IMR-90 (cell line): ENCODE measurements around the gene SRPRB. TPM values are rescaled to one million over a fixed set of nuclear protein-coding genes. Genes with fewer than 3 reads are reported as not detected.

Source experiments
- ATAC-seq: fragments of 200-7000 bp; cut with Tn5 transposase; 2 replicates; pipeline ENCODE4 v1.9.1; 2020; ENCODE audit warnings: low read depth, mild to moderate bottlenecking, moderate library complexity
- BruUV-seq: library from RNA; stranded (reverse); fragments of 400-500 nt; replicated peaks from 2 replicates; lab custom pipeline; 2021; lab: Mats Ljungman, UMichigan
- CTCF ChIA-PET: fragments of 300-600 bp; formaldehyde crosslinking; extraction: SDS; loops from one replicate; lab custom pipeline; 2021; ENCODE audit warnings: antibody characterized with exemption; lab: Yijun Ruan, JAX
- POLR2A ChIA-PET: fragments of 300-600 bp; sonication (Branson Sonifier 250); formaldehyde crosslinking; loops from one replicate; lab custom pipeline; 2022; ENCODE audit warnings: antibody characterized with exemption; ENCODE audit not compliant: unreplicated experiment; lab: Charles Lee
- DNase-seq: peaks from one replicate; pipeline ENCODE4 v3.0.0; 2013
- H2AFZ ChIP-seq: replicated peaks from 2 replicates; pipeline ENCODE3; 2013; ENCODE audit warnings: low read length, mild to moderate bottlenecking; ENCODE audit not compliant: poor library complexity
- H2AK5ac ChIP-seq: 2 replicates; pipeline ENCODE4 v1.6.1; 2013; ENCODE audit warnings: low read depth, low read length, inconsistent platforms
- H2AK9ac ChIP-seq: replicated peaks from 2 replicates; pipeline ENCODE3; 2013; ENCODE audit warnings: mild to moderate bottlenecking, low read depth, low read length, moderate library complexity; ENCODE audit not compliant: poor library complexity
- H2BK120ac ChIP-seq: 2 replicates; pipeline ENCODE4 v1.6.1; 2013; ENCODE audit warnings: low read depth, low read length, inconsistent platforms
- H2BK15ac ChIP-seq: 3 replicates; pipeline ENCODE4 v1.6.1; 2013; ENCODE audit warnings: low read depth, low read length, inconsistent platforms
- H2BK20ac ChIP-seq: 2 replicates; pipeline ENCODE4 v1.6.1; 2013; ENCODE audit warnings: low read depth, mild to moderate bottlenecking, inconsistent platforms, low read length, moderate library complexity
- H2BK5ac ChIP-seq: 2 replicates; pipeline ENCODE4 v1.6.1; 2013; ENCODE audit warnings: mild to moderate bottlenecking, low read depth, low read length, inconsistent platforms; ENCODE audit not compliant: poor library complexity, severe bottlenecking
- H3K14ac ChIP-seq: replicated peaks from 2 replicates; pipeline ENCODE4 v1.6.1; 2013; ENCODE audit warnings: low read depth, low read length, inconsistent platforms
- H3K18ac ChIP-seq: 2 replicates; pipeline ENCODE4 v1.6.1; 2013; ENCODE audit warnings: low read depth, low read length, control low read depth
- H3K23ac ChIP-seq: 2 replicates; pipeline ENCODE4 v1.6.1; 2013; ENCODE audit warnings: low read depth, low read length, inconsistent platforms
- H3K27ac ChIP-seq: 2 replicates; pipeline ENCODE4 v1.5.1; 2013; ENCODE audit warnings: mild to moderate bottlenecking, control low read depth, low read length; ENCODE audit not compliant: insufficient read depth
- H3K27me3 ChIP-seq: 2 replicates; pipeline ENCODE4 v1.6.1; 2013; ENCODE audit warnings: low read length; ENCODE audit not compliant: control insufficient read depth, insufficient read depth
- H3K36me3 ChIP-seq: 2 replicates; pipeline ENCODE4 v1.6.1; 2013; ENCODE audit warnings: low read length, mixed read lengths; ENCODE audit not compliant: control insufficient read depth, insufficient read depth
- H3K4ac ChIP-seq: 2 replicates; pipeline ENCODE4 v1.6.1; 2013; ENCODE audit warnings: low read depth, low read length, inconsistent platforms
- H3K4me1 ChIP-seq: 2 replicates; pipeline ENCODE4 v1.6.1; 2013; ENCODE audit warnings: low read length, mixed read lengths; ENCODE audit not compliant: control insufficient read depth, insufficient read depth
- H3K4me2 ChIP-seq: 2 replicates; pipeline ENCODE4 v1.6.1; 2013; ENCODE audit warnings: low read depth, mild to moderate bottlenecking, control low read depth, low read length, moderate library complexity
- H3K4me3 ChIP-seq: 2 replicates; pipeline ENCODE4 v1.5.1; 2013; ENCODE audit warnings: low read depth, mild to moderate bottlenecking, control low read depth, low read length, moderate library complexity; ENCODE audit not compliant: insufficient read depth
- H3K56ac ChIP-seq: 2 replicates; pipeline ENCODE4 v1.6.1; 2013; ENCODE audit warnings: low read length, inconsistent platforms; ENCODE audit not compliant: insufficient read depth; ENCODE audit errors: extremely low read depth
- H3K79me1 ChIP-seq, 2 experiments: 2 replicates each; pipeline ENCODE4 v1.6.1; 2013; ENCODE audit warnings: low read length in 2 of 2, inconsistent platforms in 1 of 2, low read depth in 1 of 2
- H3K9ac ChIP-seq: 2 replicates; pipeline ENCODE4 v1.6.1; 2013; ENCODE audit warnings: low read depth, low read length, control low read depth
- H3K9me1 ChIP-seq: 2 replicates; pipeline ENCODE4 v1.6.1; 2013; ENCODE audit warnings: low read length, inconsistent platforms; ENCODE audit not compliant: insufficient read depth
- H3K9me3 ChIP-seq: 2 replicates; pipeline ENCODE4 v1.6.1; 2013; ENCODE audit warnings: low read length; ENCODE audit not compliant: control insufficient read depth, insufficient read depth
- H4K20me1 ChIP-seq: 2 replicates; pipeline ENCODE4 v1.6.1; 2013; ENCODE audit warnings: low read length, inconsistent platforms; ENCODE audit not compliant: insufficient read depth
- H4K5ac ChIP-seq: 2 replicates; pipeline ENCODE4 v1.6.1; 2013; ENCODE audit warnings: mild to moderate bottlenecking, low read depth, low read length, control low read depth
- H4K8ac ChIP-seq, 2 experiments: 2 replicates each; pipeline ENCODE4 v1.6.1; 2013; ENCODE audit warnings: low read depth in 2 of 2, low read length in 2 of 2, control low read depth in 1 of 2, inconsistent platforms in 1 of 2
- H4K91ac ChIP-seq: 2 replicates; pipeline ENCODE4 v1.6.1; 2013; ENCODE audit warnings: low read depth, low read length, inconsistent platforms; ENCODE audit not compliant: insufficient read depth
- BHLHE40 ChIP-seq: fragments of 150-350 bp; IDR thresholded peaks from 2 replicates; pipeline ENCODE4 v1.6.1; 2016; ENCODE audit warnings: mild to moderate bottlenecking, low read depth, low read length
- CEBPB ChIP-seq: IDR thresholded peaks from 2 replicates; pipeline ENCODE4 v1.6.1; 2012; ENCODE audit warnings: low read depth, low read length, improper control_type of control experiment
- CHD1 ChIP-seq: IDR thresholded peaks from 2 replicates; pipeline ENCODE4 v1.6.1; 2012; ENCODE audit warnings: low read depth, low read length, improper control_type of control experiment
- FOS ChIP-seq: fragments of 150-350 bp; IDR thresholded peaks from 2 replicates; pipeline ENCODE4 v1.6.1; 2016; ENCODE audit warnings: low read depth, low read length
- MAFK ChIP-seq: IDR thresholded peaks from 2 replicates; pipeline ENCODE4 v1.6.1; 2012; ENCODE audit warnings: low read depth, low read length, improper control_type of control experiment
- MAZ ChIP-seq: IDR thresholded peaks from 2 replicates; pipeline ENCODE4 v1.6.1; 2012; ENCODE audit warnings: low read depth, mild to moderate bottlenecking, low read length, improper control_type of control experiment, moderate library complexity, borderline replicate concordance
- MXI1 ChIP-seq: IDR thresholded peaks from 2 replicates; pipeline ENCODE4 v1.6.1; 2012; ENCODE audit warnings: low read depth, mild to moderate bottlenecking, low read length, moderate library complexity, borderline replicate concordance
- NFE2L2 ChIP-seq: fragments of 150-350 bp; IDR thresholded peaks from 2 replicates; pipeline ENCODE4 v1.6.1; 2016; ENCODE audit warnings: low read depth, mild to moderate bottlenecking, low read length
- POLR2A ChIP-seq: IDR thresholded peaks from 2 replicates; pipeline ENCODE4 v1.6.1; 2012; ENCODE audit warnings: mild to moderate bottlenecking, low read depth, low read length
- RAD21 ChIP-seq: IDR thresholded peaks from 2 replicates; pipeline ENCODE4 v1.6.1; 2012; ENCODE audit warnings: low read length, improper control_type of control experiment
- RCOR1 ChIP-seq: IDR thresholded peaks from 2 replicates; pipeline ENCODE4 v1.6.1; 2012; ENCODE audit warnings: mild to moderate bottlenecking, low read length, improper control_type of control experiment; ENCODE audit not compliant: insufficient replicate concordance
- RFX5 ChIP-seq: IDR thresholded peaks from 2 replicates; pipeline ENCODE4 v1.8.0; 2012; ENCODE audit warnings: low read depth, mild to moderate bottlenecking, low read length, moderate library complexity
- SMC3 ChIP-seq: fragments of 150-350 bp; IDR thresholded peaks from 2 replicates; pipeline ENCODE4 v1.6.1; 2016; ENCODE audit warnings: low read depth, mild to moderate bottlenecking, antibody characterized with exemption, low read length, moderate library complexity
- WGBS, 2 experiments: methylation state at CpG; one replicate each; pipeline versions ENCODE4 v1.1.5 to v1.1.7; 2013; ENCODE audit warnings: missing lambda C conversion rate in 2 of 2; ENCODE audit not compliant: insufficient read length in 1 of 2; ENCODE audit errors: extremely low coverage in 2 of 2; 5-methylcytosine and 5-hydroxymethylcytosine counted together
- dilution Hi-C: fragments of 300-500 bp; cut with HindIII; formaldehyde crosslinking; loops from one replicate; pipeline ENCODE4 v1.14.3; 2018; ENCODE audit warnings: low sequenced_read_pairs; ENCODE audit not compliant: unreplicated experiment
- in situ Hi-C: fragments of 300-500 bp; cut with MboI; formaldehyde crosslinking; loops from 3 replicates; pipeline ENCODE4 v1.14.3; 2019; ENCODE audit warnings: low sequenced_read_pairs, inconsistent platforms, mixed read lengths
- intact Hi-C: fragments of 100-400 bp; cut with micrococcal nuclease; formaldehyde crosslinking; loops from 2 replicates; pipeline ENCODE4 v1.10.0; 2022
- polyA plus RNA-seq, 3 experiments: library from polyadenylated mRNA; depleted of rRNA; stranded (reverse); fragments of >200 nt; gene quantifications; 2 replicates each; pipeline ENCODE4 v1.2.3, GENCODE V29; 2012; ENCODE audit warnings: low replicate concordance in 1 of 3
- total RNA-seq: library from RNA; depleted of rRNA; stranded (reverse); fragments of >200 nt; gene quantifications from 2 replicates; pipeline ENCODE4 v1.2.3, GENCODE V29; 2012
- TF ChIP-seq, protein P1 (sequence below): conservative IDR thresholded peaks from 2 replicates; pipeline ENCODE4 v1.5.1; 2012; ENCODE audit warnings: mild to moderate bottlenecking, low read depth, low read length, improper control_type of control experiment
- TF ChIP-seq, protein P2 (sequence below): fragments of 150-350 bp; IDR thresholded peaks from 2 replicates; pipeline ENCODE4 v1.6.1; 2017; ENCODE audit warnings: mild to moderate bottlenecking, antibody characterized with exemption, low read length, low read depth
- TF ChIP-seq, protein P3 (sequence below): fragments of 150-350 bp; IDR thresholded peaks from 2 replicates; pipeline ENCODE4 v1.6.1; 2016; ENCODE audit warnings: low read depth, mild to moderate bottlenecking, low read length, moderate library complexity, borderline replicate concordance

The SRPRB gene
- total and polyA plus RNA-seq, 2 of the 4 experiments (the other 2 are of a cell fraction): 28.8 to 131 TPM

DNA sequence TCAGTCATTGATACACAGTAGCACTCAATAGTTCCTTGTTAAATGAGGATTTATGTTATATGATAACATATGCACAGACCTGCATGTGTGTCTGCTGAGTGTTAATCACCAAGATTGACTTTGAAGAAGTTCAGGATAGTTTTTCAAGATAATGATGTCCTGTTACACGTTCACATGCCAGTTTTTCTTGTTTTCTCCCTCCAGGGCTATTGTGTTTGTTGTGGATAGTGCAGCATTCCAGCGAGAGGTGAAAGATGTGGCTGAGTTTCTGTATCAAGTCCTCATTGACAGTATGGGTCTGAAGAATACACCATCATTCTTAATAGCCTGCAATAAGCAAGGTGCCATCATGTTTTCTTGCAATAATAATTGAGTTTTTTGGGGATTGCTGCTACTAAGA, 9.8 kb downstream of the SRPRB start:
- Histone ChIP-seq H3K9me1 (no peaks in the 10 kb centered on the region; the same call in 1 of the 2 replicates), H2BK5ac (no peak overlapping the region), H2AFZ (no peak overlapping the region), H3K27ac (no peak overlapping the region), H4K91ac (no peak overlapping the region), H3K4me1 (no peaks in the 10 kb centered on the region), H3K9me3 (no peaks in the 10 kb centered on the region), H3K4me3 (no peak overlapping the region), H2BK15ac (no peak overlapping the region), H3K18ac (no peak overlapping the region), H4K5ac (no peak overlapping the region), H4K20me1 (peaks cover 2% of the 10 kb centered on the region; the same call in 1 of the 2 replicates), H3K9ac (no peak overlapping the region), H4K8ac (no peak overlapping the region), H3K56ac (no peak overlapping the region), H3K23ac (no peak overlapping the region), H2AK5ac (no peak overlapping the region), H2BK20ac (no peak overlapping the region), H2AK9ac (no peak overlapping the region), H3K14ac (no peak overlapping the region), H2BK120ac (no peak overlapping the region), H3K4me2 (no peak overlapping the region), H3K79me1 (peaks cover 6 to 10% of the 10 kb centered on the region in 2 experiments; a peak in 3 of 4 replicates), H3K36me3 (peaks cover 26% of the 10 kb centered on the region), H3K27me3 (no peaks in the 10 kb centered on the region), H3K4ac (no peak overlapping the region)
- WGBS, 2 experiments: no CpG with 5 or more reads among the region's 2 CpGs
- TF ChIP-seq CEBPB (no peak), CHD1 (no peak), SMC3 (no peak), NFE2L2 (no peak), FOS (no peak), RCOR1 (no peak), RAD21 (no peak), MXI1 (no peak), RFX5 (no peak), MAZ (no peak), POLR2A (no peak), MAFK (no peak), BHLHE40 (no peak)
- TF ChIP-seq, protein P1, sequence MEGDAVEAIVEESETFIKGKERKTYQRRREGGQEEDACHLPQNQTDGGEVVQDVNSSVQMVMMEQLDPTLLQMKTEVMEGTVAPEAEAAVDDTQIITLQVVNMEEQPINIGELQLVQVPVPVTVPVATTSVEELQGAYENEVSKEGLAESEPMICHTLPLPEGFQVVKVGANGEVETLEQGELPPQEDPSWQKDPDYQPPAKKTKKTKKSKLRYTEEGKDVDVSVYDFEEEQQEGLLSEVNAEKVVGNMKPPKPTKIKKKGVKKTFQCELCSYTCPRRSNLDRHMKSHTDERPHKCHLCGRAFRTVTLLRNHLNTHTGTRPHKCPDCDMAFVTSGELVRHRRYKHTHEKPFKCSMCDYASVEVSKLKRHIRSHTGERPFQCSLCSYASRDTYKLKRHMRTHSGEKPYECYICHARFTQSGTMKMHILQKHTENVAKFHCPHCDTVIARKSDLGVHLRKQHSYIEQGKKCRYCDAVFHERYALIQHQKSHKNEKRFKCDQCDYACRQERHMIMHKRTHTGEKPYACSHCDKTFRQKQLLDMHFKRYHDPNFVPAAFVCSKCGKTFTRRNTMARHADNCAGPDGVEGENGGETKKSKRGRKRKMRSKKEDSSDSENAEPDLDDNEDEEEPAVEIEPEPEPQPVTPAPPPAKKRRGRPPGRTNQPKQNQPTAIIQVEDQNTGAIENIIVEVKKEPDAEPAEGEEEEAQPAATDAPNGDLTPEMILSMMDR: no peak
- TF ChIP-seq, protein P2, sequence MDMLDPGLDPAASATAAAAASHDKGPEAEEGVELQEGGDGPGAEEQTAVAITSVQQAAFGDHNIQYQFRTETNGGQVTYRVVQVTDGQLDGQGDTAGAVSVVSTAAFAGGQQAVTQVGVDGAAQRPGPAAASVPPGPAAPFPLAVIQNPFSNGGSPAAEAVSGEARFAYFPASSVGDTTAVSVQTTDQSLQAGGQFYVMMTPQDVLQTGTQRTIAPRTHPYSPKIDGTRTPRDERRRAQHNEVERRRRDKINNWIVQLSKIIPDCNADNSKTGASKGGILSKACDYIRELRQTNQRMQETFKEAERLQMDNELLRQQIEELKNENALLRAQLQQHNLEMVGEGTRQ: no peak
- TF ChIP-seq, protein P3, sequence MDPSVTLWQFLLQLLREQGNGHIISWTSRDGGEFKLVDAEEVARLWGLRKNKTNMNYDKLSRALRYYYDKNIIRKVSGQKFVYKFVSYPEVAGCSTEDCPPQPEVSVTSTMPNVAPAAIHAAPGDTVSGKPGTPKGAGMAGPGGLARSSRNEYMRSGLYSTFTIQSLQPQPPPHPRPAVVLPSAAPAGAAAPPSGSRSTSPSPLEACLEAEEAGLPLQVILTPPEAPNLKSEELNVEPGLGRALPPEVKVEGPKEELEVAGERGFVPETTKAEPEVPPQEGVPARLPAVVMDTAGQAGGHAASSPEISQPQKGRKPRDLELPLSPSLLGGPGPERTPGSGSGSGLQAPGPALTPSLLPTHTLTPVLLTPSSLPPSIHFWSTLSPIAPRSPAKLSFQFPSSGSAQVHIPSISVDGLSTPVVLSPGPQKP: no peak
- dilution Hi-C loops: no loop called here
- intact Hi-C loops: loop anchor here (5.0 to 10.0 kb wide), 2 partner anchors 379 to 482 kb away; no protein-coding TSS in a partner anchor
- no TSS peak for BruUV-seq
- POLR2A ChIA-PET: no interaction called here
- in situ Hi-C loops: loop anchor here (10.0 to 25.0 kb wide), 3 partner anchors 109 to 672 kb away; partner anchors contain the start of genes ANAPC13 and CEP63
- CTCF ChIA-PET: no interaction called here
- no peak for ATAC-seq
- no peak for DNase-seq
